Smooth muscle cell (in vitro differentiated cells): ENCODE measurements around the gene DDX50. TPM values are rescaled to one million over a fixed set of nuclear protein-coding genes. Genes with fewer than 3 reads are reported as not detected.
"Not testable (repeated sequence)": the region's sequence is repeated elsewhere in the genome, so short reads cannot be mapped to it uniquely, and the experiment has no call there.

Experiments
- DNase-seq: peaks from one replicate; lab custom pipeline; 2025; ENCODE audit not compliant: unreplicated experiment; lab: John Stamatoyannopoulos, UW
- H2AFZ ChIP-seq: fragments of 200-600 bp; sonication (generic); 2 replicates; pipeline ENCODE4 v1.6.0; 2016; ENCODE audit warnings: antibody characterized with exemption, low read depth, mild to moderate bottlenecking
- H3F3A ChIP-seq: fragments of 200-600 bp; sonication (generic); 2 replicates; pipeline ENCODE4 v1.6.0; 2017; ENCODE audit warnings: antibody characterized with exemption, low read depth
- H3K27ac ChIP-seq: fragments of 200-600 bp; sonication (generic); 2 replicates; pipeline ENCODE4 v1.5.1; 2016; ENCODE audit warnings: low read depth, mild to moderate bottlenecking
- H3K27me3 ChIP-seq: fragments of 200-600 bp; sonication (generic); 2 replicates; pipeline ENCODE4 v1.6.1; 2016; ENCODE audit warnings: low read depth, mild to moderate bottlenecking
- H3K36me3 ChIP-seq: fragments of 200-600 bp; sonication (generic); 2 replicates; pipeline ENCODE4 v1.5.1; 2016; ENCODE audit warnings: low read depth
- H3K4me1 ChIP-seq: fragments of 200-600 bp; sonication (generic); 2 replicates; pipeline ENCODE4 v1.5.1; 2016; ENCODE audit warnings: low read depth
- H3K4me2 ChIP-seq: fragments of 200-600 bp; sonication (generic); 2 replicates; pipeline ENCODE4 v1.6.0; 2016; ENCODE audit warnings: mild to moderate bottlenecking
- H3K4me3 ChIP-seq: fragments of 200-600 bp; sonication (generic); 2 replicates; pipeline ENCODE4 v1.5.1; 2016; ENCODE audit warnings: mild to moderate bottlenecking
- H3K79me2 ChIP-seq: fragments of 200-600 bp; sonication (generic); 2 replicates; pipeline ENCODE4 v1.6.0; 2016; ENCODE audit warnings: low read depth, mild to moderate bottlenecking
- H3K9ac ChIP-seq: fragments of 200-600 bp; sonication (generic); 2 replicates; pipeline ENCODE4 v1.6.0; 2016; ENCODE audit warnings: low read depth
- H3K9me3 ChIP-seq: fragments of 200-600 bp; sonication (generic); replicated peaks from 2 replicates; pipeline ENCODE4 v1.5.1; 2016; ENCODE audit warnings: low read depth
- H4K20me1 ChIP-seq: fragments of 200-600 bp; sonication (generic); 2 replicates; pipeline ENCODE4 v1.6.0; 2016; ENCODE audit warnings: low read depth
- WGBS: methylation state at CpG from one replicate; pipeline ENCODE4 v1.1.7; 2016; ENCODE audit warnings: low lambda C conversion rate; 5-methylcytosine and 5-hydroxymethylcytosine counted together
- polyA plus RNA-seq: library from polyadenylated mRNA; unstranded; fragments of >200 nt; fragmentation: Nextera tagmentation; extraction: Ambion mirVana; gene quantifications from 2 replicates; pipeline ENCODE4 v1.2.1, GENCODE V29; 2016
- total RNA-seq: library from RNA; depleted of rRNA; stranded (reverse); fragments of >200 nt; gene quantifications from 2 replicates; pipeline ENCODE4 v1.2.3, GENCODE V29; 2014
- TF ChIP-seq, protein P1 (sequence below): fragments of 200-600 bp; sonication (generic); IDR thresholded peaks from 2 replicates; pipeline ENCODE4 v1.5.1; 2017; ENCODE audit warnings: borderline replicate concordance, mild to moderate bottlenecking, antibody characterized with exemption; ENCODE audit not compliant: insufficient read depth, poor library complexity, severe bottlenecking

The DDX50 gene
- total and polyA plus RNA-seq, 2 experiments from 2014 or later: 35.9 to 42.9 TPM

DNA sequence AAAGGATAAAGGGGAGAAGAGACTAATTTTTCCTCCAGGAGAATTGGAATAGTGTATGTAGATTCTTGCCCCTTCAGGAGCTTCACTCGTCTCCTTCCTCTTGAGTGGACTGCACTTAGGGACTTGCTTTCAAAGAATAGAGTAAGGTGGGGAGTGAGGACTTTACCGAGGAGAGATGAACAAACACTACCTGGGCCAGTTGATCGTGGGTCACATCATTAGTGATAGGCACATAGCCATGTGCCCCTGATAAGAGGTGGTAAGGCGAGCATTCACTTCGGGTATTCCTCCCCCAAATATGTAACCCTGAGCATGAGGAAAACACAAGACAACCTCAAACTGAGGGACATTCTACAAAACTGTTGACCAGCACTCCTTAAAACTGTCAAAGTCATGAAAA lies 72.9 kb downstream of the DDX50 start:
- H3K9ac ChIP-seq: no peak overlapping the region
- peaks cover 3% of the 10 kb centered on the region for H3F3A ChIP-seq
- H3K9me3 ChIP-seq: no peaks in the 10 kb centered on the region
- H3K79me2 ChIP-seq: peaks cover 5% of the 10 kb centered on the region
- H3K27ac ChIP-seq: no peak overlapping the region
- 90% methylated on average over 5 of the region's 5 CpGs for WGBS
- no peaks in the 10 kb centered on the region for H3K4me1 ChIP-seq
- DNase-seq: no peak
- no peak overlapping the region for H3K4me2 ChIP-seq
- H3K4me3 ChIP-seq: no peak overlapping the region
- H3K36me3 ChIP-seq: peaks cover 47% of the 10 kb centered on the region
- TF ChIP-seq, protein P1, sequence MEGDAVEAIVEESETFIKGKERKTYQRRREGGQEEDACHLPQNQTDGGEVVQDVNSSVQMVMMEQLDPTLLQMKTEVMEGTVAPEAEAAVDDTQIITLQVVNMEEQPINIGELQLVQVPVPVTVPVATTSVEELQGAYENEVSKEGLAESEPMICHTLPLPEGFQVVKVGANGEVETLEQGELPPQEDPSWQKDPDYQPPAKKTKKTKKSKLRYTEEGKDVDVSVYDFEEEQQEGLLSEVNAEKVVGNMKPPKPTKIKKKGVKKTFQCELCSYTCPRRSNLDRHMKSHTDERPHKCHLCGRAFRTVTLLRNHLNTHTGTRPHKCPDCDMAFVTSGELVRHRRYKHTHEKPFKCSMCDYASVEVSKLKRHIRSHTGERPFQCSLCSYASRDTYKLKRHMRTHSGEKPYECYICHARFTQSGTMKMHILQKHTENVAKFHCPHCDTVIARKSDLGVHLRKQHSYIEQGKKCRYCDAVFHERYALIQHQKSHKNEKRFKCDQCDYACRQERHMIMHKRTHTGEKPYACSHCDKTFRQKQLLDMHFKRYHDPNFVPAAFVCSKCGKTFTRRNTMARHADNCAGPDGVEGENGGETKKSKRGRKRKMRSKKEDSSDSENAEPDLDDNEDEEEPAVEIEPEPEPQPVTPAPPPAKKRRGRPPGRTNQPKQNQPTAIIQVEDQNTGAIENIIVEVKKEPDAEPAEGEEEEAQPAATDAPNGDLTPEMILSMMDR: no peak
- H2AFZ ChIP-seq: no peak overlapping the region
- H3K27me3 ChIP-seq: no peaks in the 10 kb centered on the region
- no peaks in the 10 kb centered on the region for H4K20me1 ChIP-seq

DNA sequence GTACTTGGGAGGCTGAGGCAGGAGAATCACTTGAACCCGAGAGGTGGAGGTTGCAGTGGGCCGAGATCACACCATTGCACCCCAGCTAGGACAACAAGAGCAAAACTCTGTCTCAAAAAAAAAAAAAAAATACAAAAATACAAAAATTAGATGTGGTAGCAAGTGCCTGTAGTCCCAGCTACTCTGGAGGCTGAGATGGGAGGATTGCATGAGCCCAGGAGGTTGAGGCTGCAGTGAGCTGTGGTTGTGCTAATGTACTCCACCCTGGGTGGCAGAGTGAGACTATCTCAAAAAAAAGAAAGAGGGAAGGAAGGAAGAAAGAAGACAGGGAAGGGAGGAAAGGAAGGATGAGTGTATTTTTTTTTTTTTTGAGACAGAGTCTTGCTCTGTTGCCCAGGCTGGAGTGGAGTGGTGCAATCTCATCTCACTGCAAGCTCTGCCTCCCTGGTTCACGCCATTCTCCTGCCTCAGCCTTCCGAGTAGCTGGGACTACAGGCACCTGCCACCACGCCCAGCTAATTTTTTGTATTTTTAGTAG lies 74.9 kb downstream of the DDX50 start:
- H3K27ac ChIP-seq, H2AFZ ChIP-seq, H3K4me1 ChIP-seq, H3K9ac ChIP-seq, H3K4me3 ChIP-seq, H3K27me3 ChIP-seq, H3K79me2 ChIP-seq, H3F3A ChIP-seq, H3K4me2 ChIP-seq, H4K20me1 ChIP-seq, DNase-seq, H3K9me3 ChIP-seq: not testable (repeated sequence)
- whole genome bisulfite sequencing: 100% methylated on average over 5 of the region's 5 CpGs
- peaks cover 60% of the 10 kb centered on the region for H3K36me3 ChIP-seq

DNA sequence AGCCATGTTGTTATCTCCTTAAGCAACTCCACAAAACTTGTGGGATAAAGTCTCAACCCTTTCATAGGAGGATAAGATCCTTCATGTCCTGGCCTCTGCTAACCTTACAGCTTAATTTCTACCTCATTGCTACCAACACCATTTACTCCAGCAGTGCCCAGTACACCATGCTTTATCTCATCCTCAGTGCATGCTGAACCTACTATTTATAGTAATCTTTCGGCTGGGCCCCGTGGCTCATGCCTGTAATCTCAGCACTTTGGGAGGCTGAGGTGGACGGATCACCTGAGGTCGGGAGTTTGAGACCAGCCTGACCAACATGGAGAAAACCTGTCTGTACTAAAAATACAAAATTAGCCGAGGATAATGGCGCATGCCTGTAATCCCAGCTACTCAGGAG lies 78.6 kb downstream of the DDX50 start:
- H3K36me3 ChIP-seq: peaks cover 51% of the 10 kb centered on the region
- H3K27me3 ChIP-seq, H3K27ac ChIP-seq, H3K4me1 ChIP-seq, H4K20me1 ChIP-seq, H3K79me2 ChIP-seq, H2AFZ ChIP-seq, DNase-seq, H3K4me3 ChIP-seq, H3F3A ChIP-seq, H3K9ac ChIP-seq, H3K4me2 ChIP-seq, H3K9me3 ChIP-seq: not testable (repeated sequence)
- WGBS: 93% methylated on average over 6 of the region's 6 CpGs

DNA sequence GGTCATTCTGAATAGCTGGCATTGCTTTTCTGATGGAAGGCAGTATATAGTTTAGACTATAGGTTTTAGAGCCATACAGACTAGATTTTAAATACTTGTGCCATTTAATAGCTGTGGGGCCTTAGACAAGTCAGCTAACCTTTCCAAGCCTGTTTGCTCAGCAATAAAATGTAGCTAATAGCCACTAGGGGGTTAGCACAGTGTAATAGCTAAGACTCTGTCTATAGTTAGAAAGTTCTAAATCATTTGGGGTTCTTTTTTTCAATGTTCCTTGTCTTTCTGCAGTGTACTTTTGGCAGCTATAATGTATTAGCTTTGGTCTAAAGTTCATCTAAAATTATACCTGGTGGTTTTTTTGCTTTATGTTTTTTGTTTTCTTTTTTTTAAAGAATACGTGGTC lies 80.0 kb downstream of the DDX50 start:
- H3K4me1 ChIP-seq: no peaks in the 10 kb centered on the region
- no peak overlapping the region for H2AFZ ChIP-seq
- WGBS: 93% methylated on average over 1 of the region's 1 CpG
- H3K79me2 ChIP-seq: peaks cover 5% of the 10 kb centered on the region
- H3K9me3 ChIP-seq: no peaks in the 10 kb centered on the region
- no peak for DNase-seq
- TF ChIP-seq, protein P1: peak; percentile 23
- H3K4me2 ChIP-seq: no peak overlapping the region
- H4K20me1 ChIP-seq: no peaks in the 10 kb centered on the region
- H3K36me3 ChIP-seq: peaks cover 51% of the 10 kb centered on the region
- no peak overlapping the region for H3K9ac ChIP-seq
- H3F3A ChIP-seq: peaks cover 7% of the 10 kb centered on the region
- H3K4me3 ChIP-seq: no peak overlapping the region
- H3K27me3 ChIP-seq: no peaks in the 10 kb centered on the region
- no peak overlapping the region for H3K27ac ChIP-seq

DNA sequence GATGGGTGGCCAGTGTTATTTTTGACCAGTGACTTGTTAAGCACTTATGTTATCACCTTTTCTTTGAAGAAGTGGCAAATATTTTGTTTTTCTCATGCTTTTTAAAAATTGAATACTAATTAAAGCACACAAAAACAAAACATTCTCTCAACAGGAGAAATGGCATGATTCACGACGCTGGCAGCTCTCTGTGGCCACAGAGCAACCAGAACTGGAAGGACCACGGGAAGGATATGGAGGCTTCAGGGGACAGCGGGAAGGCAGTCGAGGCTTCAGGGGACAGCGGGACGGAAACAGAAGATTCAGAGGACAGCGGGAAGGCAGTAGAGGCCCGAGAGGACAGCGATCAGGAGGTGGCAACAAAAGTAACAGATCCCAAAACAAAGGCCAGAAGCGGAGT lies 81.3 kb downstream of the DDX50 start:
- H3K9ac ChIP-seq: no peak overlapping the region
- H3K4me2 ChIP-seq: no peak overlapping the region
- DNase-seq: no peak
- no peaks in the 10 kb centered on the region for H3K9me3 ChIP-seq
- H3F3A ChIP-seq: peaks cover 7% of the 10 kb centered on the region
- no peak overlapping the region for H3K4me3 ChIP-seq
- H2AFZ ChIP-seq: no peak overlapping the region
- no peaks in the 10 kb centered on the region for H3K4me1 ChIP-seq
- H3K27ac ChIP-seq: no peak overlapping the region
- H4K20me1 ChIP-seq: no peaks in the 10 kb centered on the region
- H3K79me2 ChIP-seq: no peaks in the 10 kb centered on the region
- TF ChIP-seq, protein P1: no peak
- WGBS: 97% methylated on average over 11 of the region's 11 CpGs
- H3K27me3 ChIP-seq: no peaks in the 10 kb centered on the region
- peaks cover 47% of the 10 kb centered on the region for H3K36me3 ChIP-seq
